Measurements from ENCODE around the gene RRH. TPM values are rescaled to one million over a fixed set of nuclear protein-coding genes. Genes with fewer than 3 reads are reported as not detected.

The RRH gene
- total RNA-seq, 1 donor from 2014 or later: 0.45 TPM

- Mint-ChIP-seq H3K4me1 (peaks cover 7% of the 10 kb centered on the region), H3K27me3 (ENCODE audit: low read depth) (no peaks in the 10 kb centered on the region), H3K36me3 (no peaks in the 10 kb centered on the region), H3K27ac (no peak overlapping the region), H3K4me3 (no peak overlapping the region), H3K9me3 (no peaks in the 10 kb centered on the region)
- no peak for DNase-seq (ENCODE audit: low spot score in 2 of 2, unreplicated experiment in 2 of 2)
- TF ChIP-seq CTCF (IDR thresholded peaks at IDR 0.05; ENCODE audit: unreplicated experiment): no peak
Measured at GRCh38 chr4:109879081-109879480, 51.3 kb downstream of the RRH start.

GRCh38 chr4:109879636-109880314 is 52.0 kb downstream of the RRH start:
- no peaks in the 10 kb centered on the region for H3K27me3 Mint-ChIP-seq (ENCODE audit: low read depth)
- TF ChIP-seq CTCF (IDR thresholded peaks at IDR 0.05; ENCODE audit: unreplicated experiment): no peak
- H3K4me1 Mint-ChIP-seq: no peaks in the 10 kb centered on the region
- no peaks in the 10 kb centered on the region for H3K36me3 Mint-ChIP-seq
- H3K9me3 Mint-ChIP-seq: no peaks in the 10 kb centered on the region
- DNase-seq (ENCODE audit: low spot score in 2 of 2, unreplicated experiment in 2 of 2): no peak
- no peak overlapping the region for H3K27ac Mint-ChIP-seq
- no peak overlapping the region for H3K4me3 Mint-ChIP-seq

GRCh38 chr4:109886303-109886702 is 58.5 kb downstream of the RRH start:
- Mint-ChIP-seq H3K27ac (no peak overlapping the region), H3K4me3 (no peak overlapping the region)

GRCh38 chr4:109887071-109887470 is 59.3 kb downstream of the RRH start:
- no peaks in the 10 kb centered on the region for H3K27me3 Mint-ChIP-seq (ENCODE audit: low read depth)
- no peaks in the 10 kb centered on the region for H3K9me3 Mint-ChIP-seq
- no peak for DNase-seq (ENCODE audit: low spot score in 2 of 2, unreplicated experiment in 2 of 2)
- no peak overlapping the region for H3K27ac Mint-ChIP-seq
- H3K4me1 Mint-ChIP-seq: no peaks in the 10 kb centered on the region
- H3K4me3 Mint-ChIP-seq: no peak overlapping the region
- no peak for TF ChIP-seq CTCF (IDR thresholded peaks at IDR 0.05; ENCODE audit: unreplicated experiment)
- H3K36me3 Mint-ChIP-seq: no peaks in the 10 kb centered on the region

More at GRCh38 chr4:109886303-109886702, 58.5 kb downstream of the RRH start:
- Mint-ChIP-seq H3K4me1 (no peaks in the 10 kb centered on the region), H3K27me3 (ENCODE audit: low read depth) (no peaks in the 10 kb centered on the region), H3K9me3 (no peaks in the 10 kb centered on the region), H3K36me3 (no peaks in the 10 kb centered on the region)
- DNase-seq (ENCODE audit: low spot score in 2 of 2, unreplicated experiment in 2 of 2): no peak
- TF ChIP-seq CTCF (IDR thresholded peaks at IDR 0.05; ENCODE audit: unreplicated experiment): no peak

- Mint-ChIP-seq H3K36me3 (no peaks in the 10 kb centered on the region), H3K27ac (no peak overlapping the region), H3K4me3 (no peak overlapping the region), H3K27me3 (ENCODE audit: low read depth) (no peaks in the 10 kb centered on the region), H3K9me3 (no peaks in the 10 kb centered on the region), H3K4me1 (no peaks in the 10 kb centered on the region)
- TF ChIP-seq CTCF (IDR thresholded peaks at IDR 0.05; ENCODE audit: unreplicated experiment): no peak
- no peak for DNase-seq (ENCODE audit: low spot score in 2 of 2, unreplicated experiment in 2 of 2)
Measured at GRCh38 chr4:109890076-109890475, 62.3 kb downstream of the RRH start.

Other genes starting within 250 kb of the RRH start
- gene CASP6, start 124.5 kb upstream of the RRH start, total RNA-seq: 36.7 to 38.2 TPM (median 37.3 TPM) in 3 replicates
- 49.7 to 53.8 TPM (median 51.0 TPM) in 3 replicates for gene PLA2G12A, start 97.9 kb upstream of the RRH start, total RNA-seq
- 485 to 506 TPM (median 505 TPM) in 3 replicates for gene CFI, start 26.0 kb upstream of the RRH start, total RNA-seq
- gene GAR1, start 12.2 kb upstream of the RRH start, total RNA-seq: 25.6 to 29.5 TPM (median 27.8 TPM) in 3 replicates
- gene LRIT3, start 20.1 kb downstream of the RRH start, total RNA-seq: 0.14 to 0.29 TPM (median 0.16 TPM) in 3 replicates
- gene EGF, start 84.9 kb downstream of the RRH start, total RNA-seq: 1.0 to 2.0 TPM (median 1.3 TPM) in 3 replicates

All from mesothelial cell of epicardium (in vitro differentiated cells).